HepG2 (cell line): ENCODE data around the gene NUFIP1. TPM values are rescaled to one million over a fixed set of nuclear protein-coding genes. Genes with fewer than 3 reads are reported as not detected.

Source experiments
- EP300 ChIP-seq, 3 experiments: sonication (generic) in 1 of 3; formaldehyde crosslinking in 1 of 3; IDR thresholded peaks; 2 replicates each; pipeline versions ENCODE4 v1.5.1 to v1.6.1; 2011 to 2020; ENCODE audit warnings: low read depth in 2 of 3, low read length in 2 of 3, borderline replicate concordance in 1 of 3, improper control_type of control experiment in 1 of 3, mild to moderate bottlenecking in 1 of 3, missing genetic modification reagents in 1 of 3, moderate library complexity in 1 of 3
- NFRKB ChIP-seq: fragments of 450-650 bp; IDR thresholded peaks from 2 replicates; pipeline ENCODE4 v1.6.1; 2017
- PCBP2 ChIP-seq: fragments of 200-400 bp; formaldehyde crosslinking; optimal IDR thresholded peaks from 2 replicates; pipeline ENCODE3; 2018; ENCODE audit warnings: low read length, low read depth; ENCODE audit not compliant: poor library complexity, severe bottlenecking
- ZNF318 ChIP-seq: sonication (generic); formaldehyde crosslinking; IDR thresholded peaks from 2 replicates; pipeline ENCODE4 v1.4.0; 2020; ENCODE audit warnings: mild to moderate bottlenecking, missing genetic modification reagents
- ZNF883 ChIP-seq: sonication (generic); formaldehyde crosslinking; IDR thresholded peaks from 2 replicates; pipeline ENCODE4 v1.5.1; 2020; ENCODE audit warnings: mild to moderate bottlenecking, missing genetic modification reagents; ENCODE audit errors: not compliant biosample characterization
- ZXDC ChIP-seq: sonication (generic); formaldehyde crosslinking; IDR thresholded peaks from 2 replicates; pipeline ENCODE4 v1.5.0; 2020; ENCODE audit warnings: mild to moderate bottlenecking, missing genetic modification reagents
- polyA plus RNA-seq, 8 experiments: library from polyadenylated mRNA; depleted of rRNA in 3 of 8; stranded (reverse) in 7 of 8; unstranded in 1 of 8; fragments of >200 nt; fragmentation: Illumina TruSeq in 4 of 8; extraction: Trizol in 4 of 8; gene quantifications; 2 replicates each; pipeline versions ENCODE4 v1.2.1 to v1.2.3, GENCODE V29; 2011 to 2016; ENCODE audit warnings: low read depth in 4 of 8, missing spikeins in 1 of 8, mixed read lengths in 1 of 8; ENCODE audit not compliant: insufficient read depth in 1 of 8
- total RNA-seq, 5 experiments: library from RNA; depleted of rRNA; stranded (reverse); fragments of >200 nt; fragmentation: Illumina TruSeq; extraction: Trizol; gene quantifications; 2 replicates each; pipeline ENCODE4 v1.2.3, GENCODE V29; 2016; ENCODE audit warnings: low read depth in 1 of 5

The NUFIP1 gene
- total and polyA plus RNA-seq, 2 of the 13 experiments (the other 11 are each of a cell fraction or from before 2014, with no cell fraction given) = 1.9 to 10.3 TPM

- no peak for TF ChIP-seq ZNF318 (CRISPR knock-in tag)
- TF ChIP-seq EP300 (IDR thresholded peaks at IDR 0.05; ENCODE audit: low read depth in 2 of 2, low read length in 2 of 2) = no peak
- TF ChIP-seq EP300 (CRISPR knock-in tag; IDR thresholded peaks at IDR 0.05; ENCODE audit: borderline replicate concordance) = no peak
- no peak for TF ChIP-seq ZNF883
- no peak for TF ChIP-seq NFRKB
- TF ChIP-seq PCBP2 = no peak
- TF ChIP-seq ZXDC (CRISPR knock-in tag) = no peak
These were observed 53.0 kb downstream of the NUFIP1 start (continued) for GRCh38 chr13:44936246-44936645.
